ENCODE results near the gene STPG2. TPM values are rescaled to one million over a fixed set of nuclear protein-coding genes. Genes with fewer than 3 reads are reported as not detected.

The STPG2 gene
- total RNA-seq, 4 donors from 2014 or later, result not detected

- H3K9me3 ChIP-seq, result no peaks in the 10 kb centered on the region
- TF ChIP-seq POLR2A (IDR thresholded peaks at IDR 0.05) (no peak), CTCF (IDR thresholded peaks at IDR 0.05) (no peak)
- H3K4me3 ChIP-seq, result no peak overlapping the region
- no peaks in the 10 kb centered on the region for H3K36me3 ChIP-seq
- DNase-seq, result no peak
- no peaks in the 10 kb centered on the region for H3K27me3 ChIP-seq
- H3K4me1 ChIP-seq, result no peaks in the 10 kb centered on the region
- no peak overlapping the region for H3K27ac ChIP-seq
Measured at GRCh38 chr4:97670703-97671269, 472.5 kb downstream of the STPG2 start.

GRCh38 chr4:97665553-97665952, 477.7 kb downstream of the STPG2 start:
- no peak overlapping the region for H3K4me3 ChIP-seq
- H3K27me3 ChIP-seq, result no peaks in the 10 kb centered on the region
- H3K27ac ChIP-seq, result no peak overlapping the region
- H3K9me3 ChIP-seq, result no peaks in the 10 kb centered on the region
- TF ChIP-seq CTCF (IDR thresholded peaks at IDR 0.05) (no peak), POLR2A (IDR thresholded peaks at IDR 0.05) (no peak)
- no peaks in the 10 kb centered on the region for H3K36me3 ChIP-seq
- DNase-seq, result no peak
- H3K4me1 ChIP-seq, result no peaks in the 10 kb centered on the region

GRCh38 chr4:97664741-97665140, 478.5 kb downstream of the STPG2 start:
- Histone ChIP-seq H3K9me3 (no peaks in the 10 kb centered on the region), H3K4me3 (no peak overlapping the region), H3K27ac (no peak overlapping the region), H3K27me3 (no peaks in the 10 kb centered on the region), H3K4me1 (no peaks in the 10 kb centered on the region), H3K36me3 (no peaks in the 10 kb centered on the region)
- no peak for TF ChIP-seq POLR2A (IDR thresholded peaks at IDR 0.05)
- no peak for TF ChIP-seq CTCF (IDR thresholded peaks at IDR 0.05)
- DNase-seq, result no peak

GRCh38 chr4:97662133-97662532, 481.1 kb downstream of the STPG2 start:
- H3K27ac ChIP-seq, result no peak overlapping the region
- no peak for DNase-seq
- H3K4me1 ChIP-seq, result no peaks in the 10 kb centered on the region
- H3K9me3 ChIP-seq, result no peaks in the 10 kb centered on the region
- no peaks in the 10 kb centered on the region for H3K27me3 ChIP-seq
- TF ChIP-seq POLR2A (IDR thresholded peaks at IDR 0.05) (no peak), CTCF (IDR thresholded peaks at IDR 0.05) (no peak)
- no peaks in the 10 kb centered on the region for H3K36me3 ChIP-seq
- no peak overlapping the region for H3K4me3 ChIP-seq

- Histone ChIP-seq H3K4me1 (no peaks in the 10 kb centered on the region), H3K27ac (no peak overlapping the region), H3K9me3 (no peaks in the 10 kb centered on the region), H3K36me3 (no peaks in the 10 kb centered on the region), H3K27me3 (no peaks in the 10 kb centered on the region), H3K4me3 (no peak overlapping the region)
- no peak for DNase-seq
- no peak for TF ChIP-seq POLR2A (IDR thresholded peaks at IDR 0.05)
- no peak for TF ChIP-seq CTCF (IDR thresholded peaks at IDR 0.05)
Measured at GRCh38 chr4:97656044-97656720, 487.1 kb downstream of the STPG2 start.
